Activated naive CD4-positive, alpha-beta T cell treated with anti-CD3 and anti-CD28 coated beads, Interleukin-2, amount 10 ng/mL, durations not matched to agents 5 hours and 36 hours (primary cell): ENCODE data around the gene PANX3. TPM values are rescaled to one million over a fixed set of nuclear protein-coding genes. Genes with fewer than 3 reads are reported as not detected.

Experiments used
- total RNA-seq, 2 experiments: library from RNA; stranded (reverse); gene quantifications; one replicate each; pipeline ENCODE4 v1.2.3, GENCODE V29; 2021

The PANX3 gene
- not detected for total RNA-seq

GRCh38 chr11:124611064-124611463, at the start of gene PANX3:
TSS of gene PANX3 (plus strand) at chr11:124611428. CDS start at chr11:124611557, 129 bp downstream.

DNA sequence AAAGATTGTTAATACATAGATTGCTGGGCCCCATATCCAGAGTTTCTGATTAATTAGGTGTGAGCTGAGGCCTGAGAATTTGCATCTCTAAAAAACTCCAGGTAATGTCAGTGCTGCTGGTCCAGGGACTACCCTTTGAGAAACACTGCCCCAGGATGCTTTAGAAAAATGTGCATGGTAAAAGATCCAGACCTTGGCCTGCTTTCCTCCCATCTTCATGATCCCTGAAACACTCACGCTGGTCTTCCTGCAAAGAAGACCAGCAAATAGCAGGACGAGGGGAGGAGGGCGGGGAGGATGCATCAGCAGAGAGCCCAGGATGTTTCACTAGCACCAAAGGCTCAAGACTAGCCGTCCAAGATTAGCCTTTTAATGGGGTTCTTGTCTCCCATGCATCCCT, 41.5 kb upstream of the PANX3 start, which contains the start of gene OR8A1:
Gene OR8A1, plus strand, starts transcription at position 301 of the 400 bp plus-strand sequence. CDS start 123 bp downstream, outside the sequence.

DNA sequence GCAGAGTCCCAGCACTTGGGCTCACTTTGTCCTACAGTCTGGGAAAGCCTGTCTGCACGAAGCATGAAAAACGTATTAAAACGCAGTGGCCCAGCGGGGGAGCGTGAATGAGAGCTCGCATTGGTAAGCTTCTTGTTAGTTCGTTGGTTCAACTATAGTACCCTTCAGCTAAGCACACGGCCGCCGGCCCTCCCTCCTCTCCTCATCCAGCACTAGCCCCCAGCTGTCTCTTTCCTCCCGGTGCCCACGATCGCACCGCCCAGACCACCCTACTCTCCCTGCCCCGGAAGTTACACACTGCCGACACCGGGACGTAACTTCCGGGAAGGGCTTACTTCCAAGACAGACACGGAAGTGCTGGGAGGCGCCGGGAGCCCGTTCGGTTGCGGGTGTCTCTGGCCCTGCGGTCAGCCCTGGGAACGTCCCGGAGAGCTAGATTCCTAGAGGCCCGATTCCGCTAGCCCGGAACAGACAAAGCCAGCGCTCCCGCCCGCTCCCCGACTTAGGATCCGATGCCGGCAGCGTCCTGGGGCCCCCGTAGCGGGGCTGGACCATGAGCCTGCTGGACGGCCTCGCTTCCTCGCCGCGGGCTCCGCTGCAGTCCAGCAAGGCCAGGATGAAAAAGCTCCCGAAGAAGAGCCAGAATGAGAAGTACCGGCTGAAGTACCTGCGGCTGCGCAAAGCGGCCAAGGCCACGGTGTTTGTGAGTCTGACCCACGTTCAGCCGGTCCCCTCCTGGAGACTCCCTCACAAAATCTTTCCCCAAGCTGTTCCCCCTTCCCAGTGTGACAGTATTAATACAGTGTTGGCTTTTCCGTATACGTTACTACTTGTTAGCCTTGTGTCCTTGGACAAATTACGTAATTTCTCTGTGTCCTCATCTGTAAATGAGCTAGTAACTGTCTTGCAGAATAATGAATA, 11.6 kb downstream of the PANX3 start, which contains the start of gene TBRG1:
Gene TBRG1, plus strand, starts transcription at position 334 of the 921 bp plus-strand sequence. Its CDS starts 220 bp downstream, at position 554.

Other genes with a start within 250 kb of the PANX3 start
- gene OR8B2, start 226.9 kb upstream of the PANX3 start, total RNA-seq = not detected
- gene OR8B3, start 212.4 kb upstream of the PANX3 start, total RNA-seq = not detected
- not detected for gene OR8B4, start 186.6 kb upstream of the PANX3 start, total RNA-seq
- gene OR8B8, start 165.7 kb upstream of the PANX3 start, total RNA-seq = not detected
- gene OR8B12, start 67.8 kb upstream of the PANX3 start, total RNA-seq = not detected
- gene OR8A1, start 41.4 kb upstream of the PANX3 start, total RNA-seq = not detected
- 10 to 100 TPM; 39.9 to 41.9 TPM for gene TBRG1, start 11.4 kb downstream of the PANX3 start, total RNA-seq
- 1 to 10 TPM; 7.8 to 8.1 TPM for gene SIAE, start 62.3 kb downstream of the PANX3 start, total RNA-seq
- 1 to 10 TPM; 1.5 to 2.9 TPM for gene SPA17, start 62.5 kb downstream of the PANX3 start, total RNA-seq
- 1 to 10 TPM; 6.8 to 8.2 TPM for gene NRGN, start 128.5 kb downstream of the PANX3 start, total RNA-seq
- gene VSIG2, start 140.8 kb downstream of the PANX3 start, total RNA-seq = under 1 TPM; 0.93 to 0.94 TPM
- 1 to 10 TPM; 1.7 to 2.7 TPM for gene ESAM, start 150.9 kb downstream of the PANX3 start, total RNA-seq
- 10 to 100 TPM in 1 of 2 experiments, 1 to 10 TPM in 1; 8.7 to 11.4 TPM for gene MSANTD2, start 189.0 kb downstream of the PANX3 start, total RNA-seq